Osteoblast (primary cell): ENCODE data around the gene PCGF5. TPM values are rescaled to one million over a fixed set of nuclear protein-coding genes. Genes with fewer than 3 reads are reported as not detected.

Experiments used
- DNase-seq: peaks from one replicate; pipeline ENCODE4 v3.0.0; 2011; ENCODE audit warnings: low spot score, mixed read lengths; ENCODE audit not compliant: insufficient read length; ENCODE audit errors: missing footprints
- H2AFZ ChIP-seq: 2 replicates; pipeline ENCODE4 v1.6.0; 2011; ENCODE audit warnings: mild to moderate bottlenecking, low read length
- H3K27ac ChIP-seq: 2 replicates; pipeline ENCODE4 v1.5.1; 2011; ENCODE audit warnings: mild to moderate bottlenecking, low read depth, low read length, moderate library complexity
- H3K27me3 ChIP-seq: 2 replicates; pipeline ENCODE4 v1.6.0; 2012; ENCODE audit warnings: mild to moderate bottlenecking, control low read depth, inconsistent platforms, low read length, moderate library complexity; ENCODE audit not compliant: insufficient read depth
- H3K36me3 ChIP-seq: 2 replicates; pipeline ENCODE4 v1.5.1; 2011; ENCODE audit warnings: mild to moderate bottlenecking, low read length, control low read depth, moderate library complexity; ENCODE audit not compliant: insufficient read depth
- H3K4me1 ChIP-seq: 2 replicates; pipeline ENCODE4 v1.5.1; 2011; ENCODE audit warnings: mild to moderate bottlenecking, low read length, control low read depth, moderate library complexity; ENCODE audit not compliant: insufficient read depth
- H3K4me2 ChIP-seq: 2 replicates; pipeline ENCODE4 v1.6.0; 2011; ENCODE audit warnings: mild to moderate bottlenecking, low read length; ENCODE audit not compliant: insufficient read depth
- H3K4me3 ChIP-seq: fragments of 200-600 bp; sonication (generic); 3 replicates; pipeline ENCODE4 v1.5.1; 2012; ENCODE audit warnings: mild to moderate bottlenecking, low read length, inconsistent platforms; ENCODE audit not compliant: insufficient read depth
- H3K79me2 ChIP-seq: 2 replicates; pipeline ENCODE4 v1.6.0; 2012; ENCODE audit warnings: mild to moderate bottlenecking, low read length, control low read depth, inconsistent platforms; ENCODE audit not compliant: insufficient read depth
- H3K9me3 ChIP-seq: 2 replicates; pipeline ENCODE4 v1.5.1; 2011; ENCODE audit warnings: low read depth, low read length, control low read depth
- H4K20me1 ChIP-seq: 2 replicates; pipeline ENCODE4 v1.6.0; 2012; ENCODE audit warnings: mild to moderate bottlenecking, low read length, control low read depth; ENCODE audit not compliant: insufficient read depth
- total RNA-seq: library from RNA; depleted of rRNA; stranded (reverse); fragments of >200 nt; gene quantifications from 2 replicates; pipeline ENCODE4 v1.2.3, GENCODE V29; 2012
- TF ChIP-seq, protein P1 (sequence below): IDR thresholded peaks from 2 replicates; pipeline ENCODE4 v1.5.1; 2011; ENCODE audit warnings: mild to moderate bottlenecking, low read depth, low read length, moderate library complexity; ENCODE audit errors: extremely low read depth

The PCGF5 gene
- total RNA-seq, 1 donor, result 99.2 TPM

DNA sequence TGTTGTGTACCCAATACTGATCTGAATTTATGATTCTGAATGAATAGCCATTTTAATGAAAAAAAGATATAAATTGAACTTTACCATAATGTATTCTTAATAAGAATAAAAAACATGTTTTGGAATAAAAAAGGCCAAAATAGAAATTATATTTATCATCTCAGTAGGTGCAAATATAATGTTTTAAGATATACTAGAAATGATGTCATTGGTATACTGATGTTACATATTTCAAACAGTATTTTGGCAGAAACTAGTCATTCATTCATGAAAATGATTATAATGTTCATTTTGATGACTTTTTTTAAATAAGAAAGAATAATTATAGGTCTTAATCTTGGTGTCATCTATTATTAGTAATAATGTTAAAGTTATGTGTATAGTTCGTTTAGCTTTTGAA lies 9.2 kb downstream of the PCGF5 start:
- no peaks in the 10 kb centered on the region for H4K20me1 ChIP-seq
- DNase-seq, result no peak
- no peak overlapping the region for H3K4me3 ChIP-seq
- H3K4me2 ChIP-seq, result no peak overlapping the region
- H3K9me3 ChIP-seq, result no peaks in the 10 kb centered on the region
- H3K36me3 ChIP-seq, result peaks cover 11% of the 10 kb centered on the region
- TF ChIP-seq, protein P1, sequence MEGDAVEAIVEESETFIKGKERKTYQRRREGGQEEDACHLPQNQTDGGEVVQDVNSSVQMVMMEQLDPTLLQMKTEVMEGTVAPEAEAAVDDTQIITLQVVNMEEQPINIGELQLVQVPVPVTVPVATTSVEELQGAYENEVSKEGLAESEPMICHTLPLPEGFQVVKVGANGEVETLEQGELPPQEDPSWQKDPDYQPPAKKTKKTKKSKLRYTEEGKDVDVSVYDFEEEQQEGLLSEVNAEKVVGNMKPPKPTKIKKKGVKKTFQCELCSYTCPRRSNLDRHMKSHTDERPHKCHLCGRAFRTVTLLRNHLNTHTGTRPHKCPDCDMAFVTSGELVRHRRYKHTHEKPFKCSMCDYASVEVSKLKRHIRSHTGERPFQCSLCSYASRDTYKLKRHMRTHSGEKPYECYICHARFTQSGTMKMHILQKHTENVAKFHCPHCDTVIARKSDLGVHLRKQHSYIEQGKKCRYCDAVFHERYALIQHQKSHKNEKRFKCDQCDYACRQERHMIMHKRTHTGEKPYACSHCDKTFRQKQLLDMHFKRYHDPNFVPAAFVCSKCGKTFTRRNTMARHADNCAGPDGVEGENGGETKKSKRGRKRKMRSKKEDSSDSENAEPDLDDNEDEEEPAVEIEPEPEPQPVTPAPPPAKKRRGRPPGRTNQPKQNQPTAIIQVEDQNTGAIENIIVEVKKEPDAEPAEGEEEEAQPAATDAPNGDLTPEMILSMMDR, result no peak
- H3K27me3 ChIP-seq, result no peaks in the 10 kb centered on the region
- H2AFZ ChIP-seq, result no peak overlapping the region
- H3K79me2 ChIP-seq, result peaks cover 72% of the 10 kb centered on the region
- no peak overlapping the region for H3K27ac ChIP-seq
- no peaks in the 10 kb centered on the region for H3K4me1 ChIP-seq

DNA sequence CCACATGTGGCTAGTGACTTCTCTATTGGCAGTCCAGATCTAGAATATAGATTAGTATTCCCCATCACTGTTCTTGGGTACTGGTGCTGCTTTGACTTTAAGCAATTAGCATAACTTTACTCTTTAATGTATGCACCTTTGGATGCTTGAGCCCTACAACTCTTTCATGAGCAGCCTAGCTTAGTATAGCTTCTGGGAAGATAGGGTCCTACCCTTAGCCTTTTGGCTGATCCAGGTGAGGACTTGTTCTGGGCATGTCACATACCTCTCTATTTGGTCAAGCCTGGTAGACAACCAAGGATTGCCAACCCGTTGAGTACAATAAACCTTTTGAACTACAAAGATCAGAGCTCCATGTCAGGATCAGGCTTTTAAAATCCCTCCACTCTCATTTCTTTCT lies 17.7 kb downstream of the PCGF5 start:
- H3K4me2 ChIP-seq, result no peak overlapping the region
- H3K27me3 ChIP-seq, result no peaks in the 10 kb centered on the region
- H3K4me3 ChIP-seq, result no peak overlapping the region
- no peaks in the 10 kb centered on the region for H3K4me1 ChIP-seq
- H4K20me1 ChIP-seq, result no peaks in the 10 kb centered on the region
- no peak for DNase-seq
- H3K36me3 ChIP-seq, result no peaks in the 10 kb centered on the region
- H2AFZ ChIP-seq, result no peak overlapping the region
- H3K79me2 ChIP-seq, result peaks cover 30% of the 10 kb centered on the region
- TF ChIP-seq, protein P1, result no peak
- no peak overlapping the region for H3K27ac ChIP-seq
- no peaks in the 10 kb centered on the region for H3K9me3 ChIP-seq

DNA sequence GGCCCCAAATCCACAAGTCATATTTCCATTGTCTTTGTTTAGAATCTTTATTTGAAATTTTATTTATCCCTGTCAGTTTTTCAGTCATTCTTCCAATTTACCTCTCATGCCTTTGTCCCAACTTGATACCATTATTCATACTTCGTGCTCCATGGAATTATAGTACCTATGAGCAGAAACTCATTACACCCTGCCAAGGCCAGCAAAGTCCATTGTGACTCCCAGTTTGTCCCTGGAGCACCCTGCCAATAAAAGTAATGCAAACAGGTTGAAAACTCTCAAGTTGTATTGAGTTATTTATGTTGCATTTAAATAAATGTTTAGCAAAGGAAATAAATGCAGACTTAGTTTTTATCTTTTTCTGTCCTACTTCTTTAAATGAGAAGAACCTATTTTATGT lies 19.3 kb downstream of the PCGF5 start:
- no peaks in the 10 kb centered on the region for H3K27me3 ChIP-seq
- no peaks in the 10 kb centered on the region for H3K4me1 ChIP-seq
- H3K36me3 ChIP-seq, result no peaks in the 10 kb centered on the region
- H3K79me2 ChIP-seq, result peaks cover 30% of the 10 kb centered on the region
- H3K4me3 ChIP-seq, result no peak overlapping the region
- H3K9me3 ChIP-seq, result no peaks in the 10 kb centered on the region
- H4K20me1 ChIP-seq, result no peaks in the 10 kb centered on the region
- DNase-seq, result no peak
- no peak overlapping the region for H3K4me2 ChIP-seq
- TF ChIP-seq, protein P1, result no peak
- no peak overlapping the region for H2AFZ ChIP-seq
- no peak overlapping the region for H3K27ac ChIP-seq

DNA sequence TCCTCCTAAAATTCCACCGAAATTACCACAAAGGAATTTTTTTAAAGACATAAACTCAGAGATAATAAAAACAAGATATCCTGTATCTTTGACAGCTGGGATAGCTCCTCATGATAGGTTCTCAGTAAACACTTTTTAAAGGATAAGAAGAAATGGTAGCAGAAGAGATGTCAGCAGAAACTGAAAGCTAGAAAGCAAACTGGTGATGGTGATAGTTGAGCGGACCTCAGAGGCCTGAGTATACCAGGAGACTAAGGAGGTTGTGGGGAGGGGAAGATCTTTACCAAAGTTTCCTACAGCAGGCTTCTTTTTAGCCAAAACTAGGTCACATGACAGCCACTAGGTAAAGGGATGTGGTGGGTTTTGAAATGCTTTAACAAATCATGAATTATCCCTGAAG lies 22.5 kb downstream of the PCGF5 start:
- no peaks in the 10 kb centered on the region for H3K27me3 ChIP-seq
- no peak overlapping the region for H2AFZ ChIP-seq
- no peak overlapping the region for H3K4me2 ChIP-seq
- DNase-seq, result no peak
- H4K20me1 ChIP-seq, result no peaks in the 10 kb centered on the region
- H3K36me3 ChIP-seq, result no peaks in the 10 kb centered on the region
- no peak overlapping the region for H3K27ac ChIP-seq
- peaks cover 20% of the 10 kb centered on the region for H3K4me1 ChIP-seq
- peaks cover 23% of the 10 kb centered on the region for H3K79me2 ChIP-seq
- H3K4me3 ChIP-seq, result no peak overlapping the region
- TF ChIP-seq, protein P1, result no peak
- H3K9me3 ChIP-seq, result no peaks in the 10 kb centered on the region
